Fibroblast of skin of left quadriceps (primary cell): ENCODE data around the gene KLK1.

Experiments used
- DNase-seq, 2 experiments: peaks; one replicate each; pipeline ENCODE4 v3.0.0-alpha.2; 2013; ENCODE audit warnings: low read depth in 2 of 2

KLK1 gene

DNA sequence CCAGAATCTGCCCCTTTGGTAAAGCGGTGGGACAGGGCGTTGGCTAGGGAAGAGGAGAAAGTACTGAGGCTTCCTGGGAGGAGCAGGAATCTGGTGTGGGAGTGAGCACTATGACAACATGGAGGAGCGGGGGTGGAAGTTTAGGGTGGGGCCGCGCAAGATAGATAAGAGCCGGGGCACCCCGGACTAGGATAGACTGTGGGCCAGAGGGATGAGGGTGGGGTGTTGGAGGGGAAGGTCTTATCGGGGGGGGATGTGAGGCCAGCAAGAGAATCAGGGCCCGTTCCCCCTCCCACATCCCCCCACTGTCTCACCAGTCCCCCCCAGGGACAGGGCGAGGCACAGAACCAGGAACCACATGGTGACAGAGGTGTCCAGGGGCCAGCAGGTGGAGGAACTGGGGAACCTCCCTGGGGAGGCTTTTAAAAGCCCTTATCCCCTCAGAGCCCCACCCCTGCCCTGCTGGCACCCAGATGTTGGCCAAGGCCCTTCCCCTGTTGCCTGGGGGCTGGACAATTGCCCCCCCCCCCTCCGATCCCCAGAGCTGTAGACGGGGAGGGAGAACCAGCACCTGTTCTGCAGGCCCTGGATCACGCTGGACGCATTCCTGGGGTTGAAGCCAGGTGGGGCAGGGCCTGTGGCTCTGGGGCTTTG lies at the start of gene KLK1:
Gene KLK1 (minus strand): TSS at position 399 of the 654 bp plus-strand sequence. CDS start 39 bp downstream, at position 360.
- no peak for DNase-seq

DNA sequence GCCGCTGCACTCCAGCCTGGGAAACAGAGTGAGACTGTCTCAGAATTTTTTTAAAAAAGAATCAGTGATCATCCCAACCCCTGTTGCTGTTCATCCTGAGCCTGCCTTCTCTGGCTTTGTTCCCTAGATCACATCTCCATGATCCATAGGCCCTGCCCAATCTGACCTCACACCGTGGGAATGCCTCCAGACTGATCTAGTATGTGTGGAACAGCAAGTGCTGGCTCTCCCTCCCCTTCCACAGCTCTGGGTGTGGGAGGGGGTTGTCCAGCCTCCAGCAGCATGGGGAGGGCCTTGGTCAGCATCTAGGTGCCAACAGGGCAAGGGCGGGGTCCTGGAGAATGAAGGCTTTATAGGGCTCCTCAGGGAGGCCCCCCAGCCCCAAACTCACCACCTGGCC lies 49.5 kb upstream of the KLK1 start, which contains the start of gene KLK2:
Gene KLK2 (plus strand): TSS at position 384 of the 400 bp plus-strand sequence. CDS start 35 bp downstream, outside the sequence.
- DNase-seq: no peak

DNA sequence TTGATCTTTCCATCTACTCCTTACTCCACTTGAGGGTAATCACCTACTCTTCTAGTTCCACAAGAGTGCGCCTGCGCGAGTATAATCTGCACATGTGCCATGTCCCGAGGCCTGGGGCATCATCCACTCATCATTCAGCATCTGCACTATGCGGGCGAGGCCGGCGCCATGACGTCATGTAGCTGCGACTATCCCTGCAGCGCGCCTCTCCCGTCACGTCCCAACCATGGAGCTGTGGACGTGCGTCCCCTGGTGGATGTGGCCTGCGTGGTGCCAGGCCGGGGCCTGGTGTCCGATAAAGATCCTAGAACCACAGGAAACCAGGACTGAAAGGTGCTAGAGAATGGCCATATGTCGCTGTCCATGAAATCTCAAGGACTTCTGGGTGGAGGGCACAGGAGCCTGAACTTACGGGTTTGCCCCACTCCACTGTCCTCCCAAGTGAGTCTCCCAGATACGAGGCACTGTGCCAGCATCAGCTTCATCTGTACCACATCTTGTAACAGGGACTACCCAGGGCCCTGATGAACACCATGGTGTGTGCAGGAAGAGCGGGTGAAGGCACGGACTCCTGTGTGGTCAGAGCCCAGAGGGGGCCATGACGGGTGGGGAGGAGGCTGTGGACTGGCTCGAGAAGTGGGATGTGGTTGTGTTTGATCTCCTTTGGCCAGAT lies 47.0 kb upstream of the KLK1 start:
- DNase-seq: no peak

DNA sequence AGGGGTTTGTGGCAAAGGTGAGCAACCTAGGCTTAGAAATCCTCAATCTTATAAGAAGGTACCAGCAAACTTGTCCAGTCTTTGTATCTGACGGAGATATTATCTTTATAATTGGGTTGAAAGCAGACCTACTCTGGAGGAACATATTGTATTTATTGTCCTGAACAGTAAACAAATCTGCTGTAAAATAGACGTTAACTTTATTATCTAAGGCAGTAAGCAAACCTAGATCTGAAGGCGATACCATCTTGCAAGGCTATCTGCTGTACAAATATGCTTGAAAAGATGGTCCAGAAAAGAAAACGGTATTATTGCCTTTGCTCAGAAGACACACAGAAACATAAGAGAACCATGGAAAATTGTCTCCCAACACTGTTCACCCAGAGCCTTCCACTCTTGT lies 45.9 kb upstream of the KLK1 start:
- DNase-seq: no peak

DNA sequence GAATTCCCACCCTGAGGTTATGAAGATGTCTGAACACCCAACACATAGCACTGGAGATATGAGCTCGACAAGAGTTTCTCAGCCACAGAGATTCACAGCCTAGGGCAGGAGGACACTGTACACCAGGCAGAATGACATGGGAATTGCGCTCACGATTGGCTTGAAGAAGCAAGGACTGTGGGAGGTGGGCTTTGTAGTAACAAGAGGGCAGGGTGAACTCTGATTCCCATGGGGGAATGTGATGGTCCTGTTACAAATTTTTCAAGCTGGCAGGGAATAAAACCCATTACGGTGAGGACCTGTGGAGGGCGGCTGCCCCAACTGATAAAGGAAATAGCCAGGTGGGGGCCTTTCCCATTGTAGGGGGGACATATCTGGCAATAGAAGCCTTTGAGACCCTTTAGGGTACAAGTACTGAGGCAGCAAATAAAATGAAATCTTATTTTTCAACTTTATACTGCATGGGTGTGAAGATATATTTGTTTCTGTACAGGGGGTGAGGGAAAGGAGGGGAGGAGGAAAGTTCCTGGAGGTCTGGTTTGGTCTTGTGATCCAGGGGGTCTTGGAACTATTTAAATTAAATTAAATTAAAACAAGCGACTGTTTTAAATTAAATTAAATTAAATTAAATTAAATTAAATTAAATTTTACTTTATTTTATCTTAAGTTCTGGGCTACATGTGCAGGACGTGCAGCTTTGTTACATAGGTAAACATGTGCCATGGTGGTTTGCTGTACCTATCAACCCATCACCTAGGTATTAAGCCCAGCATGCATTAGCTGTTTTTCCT lies 38.1 kb upstream of the KLK1 start:
- DNase-seq: no peak

DNA sequence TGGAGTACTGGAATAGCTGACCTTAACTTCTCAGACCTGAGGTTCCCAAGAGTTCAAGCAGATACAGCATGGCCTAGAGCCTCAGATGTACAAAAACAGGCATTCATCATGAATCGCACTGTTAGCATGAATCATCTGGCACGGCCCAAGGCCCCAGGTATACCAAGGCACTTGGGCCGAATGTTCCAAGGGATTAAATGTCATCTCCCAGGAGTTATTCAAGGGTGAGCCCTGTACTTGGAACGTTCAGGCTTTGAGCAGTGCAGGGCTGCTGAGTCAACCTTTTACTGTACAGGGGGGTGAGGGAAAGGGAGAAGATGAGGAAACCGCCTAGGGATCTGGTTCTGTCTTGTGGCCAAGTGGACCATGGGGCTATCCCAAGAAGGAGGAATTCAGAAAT lies 37.4 kb upstream of the KLK1 start:
- DNase-seq: no peak

DNA sequence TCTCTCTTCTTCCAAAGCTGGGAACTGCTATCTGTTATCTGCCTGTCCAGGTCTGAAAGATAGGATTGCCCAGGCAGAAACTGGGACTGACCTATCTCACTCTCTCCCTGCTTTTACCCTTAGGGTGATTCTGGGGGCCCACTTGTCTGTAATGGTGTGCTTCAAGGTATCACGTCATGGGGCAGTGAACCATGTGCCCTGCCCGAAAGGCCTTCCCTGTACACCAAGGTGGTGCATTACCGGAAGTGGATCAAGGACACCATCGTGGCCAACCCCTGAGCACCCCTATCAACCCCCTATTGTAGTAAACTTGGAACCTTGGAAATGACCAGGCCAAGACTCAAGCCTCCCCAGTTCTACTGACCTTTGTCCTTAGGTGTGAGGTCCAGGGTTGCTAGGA lies 36.3 kb upstream of the KLK1 start:
- no peak for DNase-seq

DNA sequence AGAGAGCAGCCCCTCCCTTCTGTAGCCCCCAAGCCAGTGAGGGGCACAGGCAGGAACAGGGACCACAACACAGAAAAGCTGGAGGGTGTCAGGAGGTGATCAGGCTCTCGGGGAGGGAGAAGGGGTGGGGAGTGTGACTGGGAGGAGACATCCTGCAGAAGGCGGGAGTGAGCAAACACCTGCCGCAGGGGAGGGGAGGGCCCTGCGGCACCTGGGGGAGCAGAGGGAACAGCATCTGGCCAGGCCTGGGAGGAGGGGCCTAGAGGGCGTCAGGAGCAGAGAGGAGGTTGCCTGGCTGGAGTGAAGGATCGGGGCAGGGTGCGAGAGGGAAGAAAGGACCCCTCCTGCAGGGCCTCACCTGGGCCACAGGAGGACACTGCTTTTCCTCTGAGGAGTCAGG lies 35.3 kb upstream of the KLK1 start:
- no peak for DNase-seq

DNA sequence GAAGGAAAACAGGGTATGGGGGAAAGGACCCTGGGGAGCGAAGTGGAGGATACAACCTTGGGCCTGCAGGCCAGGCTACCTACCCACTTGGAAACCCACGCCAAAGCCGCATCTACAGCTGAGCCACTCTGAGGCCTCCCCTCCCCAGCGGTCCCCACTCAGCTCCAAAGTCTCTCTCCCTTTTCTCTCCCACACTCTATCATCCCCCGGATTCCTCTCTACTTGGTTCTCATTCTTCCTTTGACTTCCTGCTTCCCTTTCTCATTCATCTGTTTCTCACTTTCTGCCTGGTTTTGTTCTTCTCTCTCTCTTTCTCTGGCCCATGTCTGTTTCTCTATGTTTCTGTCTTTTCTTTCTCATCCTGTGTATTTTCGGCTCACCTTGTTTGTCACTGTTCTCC lies 33.8 kb upstream of the KLK1 start:
- DNase-seq: no peak

DNA sequence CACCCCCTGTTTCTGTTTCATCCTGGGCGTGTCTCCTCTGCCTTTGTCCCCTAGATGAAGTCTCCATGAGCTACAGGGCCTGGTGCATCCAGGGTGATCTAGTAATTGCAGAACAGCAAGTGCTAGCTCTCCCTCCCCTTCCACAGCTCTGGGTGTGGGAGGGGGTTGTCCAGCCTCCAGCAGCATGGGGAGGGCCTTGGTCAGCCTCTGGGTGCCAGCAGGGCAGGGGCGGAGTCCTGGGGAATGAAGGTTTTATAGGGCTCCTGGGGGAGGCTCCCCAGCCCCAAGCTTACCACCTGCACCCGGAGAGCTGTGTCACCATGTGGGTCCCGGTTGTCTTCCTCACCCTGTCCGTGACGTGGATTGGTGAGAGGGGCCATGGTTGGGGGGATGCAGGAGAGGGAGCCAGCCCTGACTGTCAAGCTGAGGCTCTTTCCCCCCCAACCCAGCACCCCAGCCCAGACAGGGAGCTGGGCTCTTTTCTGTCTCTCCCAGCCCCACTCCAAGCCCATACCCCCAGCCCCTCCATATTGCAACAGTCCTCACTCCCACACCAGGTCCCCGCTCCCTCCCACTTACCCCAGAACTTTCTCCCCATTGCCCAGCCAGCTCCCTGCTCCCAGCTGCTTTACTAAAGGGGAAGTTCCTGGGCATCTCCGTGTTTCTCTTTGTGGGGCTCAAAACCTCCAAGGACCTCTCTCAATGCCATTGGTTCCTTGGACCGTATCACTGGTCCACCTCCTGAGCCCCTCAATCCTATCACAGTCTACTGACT lies 31.2 kb upstream of the KLK1 start, which contains the start of gene KLK3:
Gene KLK3 (plus strand): TSS at position 280 of the 775 bp plus-strand sequence. CDS start 41 bp downstream, at position 321.
- no peak for DNase-seq

DNA sequence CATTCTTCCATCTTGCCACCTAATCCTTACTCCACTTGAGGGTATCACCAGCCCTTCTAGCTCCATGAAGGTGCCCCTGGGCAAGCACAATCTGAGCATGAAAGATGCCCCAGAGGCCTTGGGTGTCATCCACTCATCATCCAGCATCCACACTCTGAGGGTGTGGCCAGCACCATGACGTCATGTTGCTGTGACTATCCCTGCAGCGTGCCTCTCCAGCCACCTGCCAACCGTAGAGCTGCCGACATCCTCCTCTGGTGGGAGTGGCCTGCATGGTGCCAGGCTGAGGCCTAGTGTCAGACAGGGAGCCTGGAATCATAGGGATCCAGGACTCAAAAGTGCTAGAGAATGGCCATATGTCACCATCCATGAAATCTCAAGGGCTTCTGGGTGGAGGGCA lies 28.0 kb upstream of the KLK1 start:
- DNase-seq: no peak

DNA sequence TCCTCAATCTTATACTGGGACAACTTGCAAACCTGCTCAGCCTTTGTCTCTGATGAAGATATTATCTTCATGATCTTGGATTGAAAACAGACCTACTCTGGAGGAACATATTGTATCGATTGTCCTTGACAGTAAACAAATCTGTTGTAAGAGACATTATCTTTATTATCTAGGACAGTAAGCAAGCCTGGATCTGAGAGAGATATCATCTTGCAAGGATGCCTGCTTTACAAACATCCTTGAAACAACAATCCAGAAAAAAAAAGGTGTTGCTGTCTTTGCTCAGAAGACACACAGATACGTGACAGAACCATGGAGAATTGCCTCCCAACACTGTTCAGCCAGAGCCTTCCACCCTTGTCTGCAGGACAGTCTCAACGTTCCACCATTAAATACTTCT lies 27.2 kb upstream of the KLK1 start:
- DNase-seq: no peak

DNA sequence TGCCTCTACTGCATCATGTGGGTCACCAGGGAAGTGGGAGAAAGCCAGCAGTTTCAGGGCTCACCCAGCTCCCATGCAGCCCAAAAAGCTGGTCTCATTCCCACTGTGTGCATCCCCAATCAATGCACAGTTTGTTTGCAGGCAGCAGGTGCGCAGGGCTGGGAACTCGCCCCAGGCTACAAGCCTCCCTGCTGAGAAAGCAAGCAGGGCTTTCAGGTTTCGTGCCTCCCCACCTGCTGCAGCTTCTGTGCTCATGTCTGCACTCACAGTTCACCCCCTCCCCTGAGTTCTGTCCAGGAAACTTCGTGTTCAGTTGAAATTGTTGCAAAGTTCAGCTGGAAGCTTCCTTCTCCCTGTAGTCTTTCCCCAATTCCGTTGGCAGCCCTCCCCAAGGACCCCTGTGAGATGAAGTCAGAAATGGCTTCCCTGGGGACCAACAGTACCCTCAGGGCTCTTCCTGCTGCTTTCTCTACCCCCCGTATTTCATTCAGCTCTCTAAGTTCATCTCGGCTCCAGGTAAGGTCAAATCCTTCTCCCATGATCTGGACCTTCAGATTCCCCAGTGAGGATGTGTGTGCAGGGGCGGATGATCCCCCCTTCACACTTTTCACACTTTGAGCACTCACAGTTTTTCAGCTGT lies 20.8 kb upstream of the KLK1 start:
- no peak for DNase-seq

DNA sequence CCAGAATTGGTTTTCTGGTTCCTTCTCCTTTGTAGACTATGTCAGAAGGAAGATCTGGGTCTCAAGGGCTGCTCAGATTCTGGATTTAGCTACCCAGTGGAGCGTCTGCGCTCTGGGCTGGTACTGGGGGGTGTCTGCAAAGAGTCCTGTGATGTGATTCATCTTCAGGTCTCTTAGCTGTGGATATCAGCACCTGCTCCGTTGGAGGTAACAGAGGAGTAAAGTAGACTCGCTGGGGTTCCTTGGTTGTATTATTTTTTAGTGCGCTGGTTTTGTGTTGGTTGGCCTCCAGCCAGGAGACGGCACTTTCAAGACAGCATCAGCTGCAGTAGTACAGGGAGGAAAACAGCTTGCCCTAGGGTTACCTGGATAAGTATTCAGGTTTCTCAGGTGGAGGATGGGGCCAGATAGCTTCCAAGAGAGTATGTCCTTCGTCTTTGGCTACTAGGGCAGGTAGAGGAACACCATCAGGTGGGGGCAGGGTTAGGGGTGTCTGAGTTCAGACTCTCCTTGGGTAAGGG lies 20.2 kb upstream of the KLK1 start:
- no peak for DNase-seq

DNA sequence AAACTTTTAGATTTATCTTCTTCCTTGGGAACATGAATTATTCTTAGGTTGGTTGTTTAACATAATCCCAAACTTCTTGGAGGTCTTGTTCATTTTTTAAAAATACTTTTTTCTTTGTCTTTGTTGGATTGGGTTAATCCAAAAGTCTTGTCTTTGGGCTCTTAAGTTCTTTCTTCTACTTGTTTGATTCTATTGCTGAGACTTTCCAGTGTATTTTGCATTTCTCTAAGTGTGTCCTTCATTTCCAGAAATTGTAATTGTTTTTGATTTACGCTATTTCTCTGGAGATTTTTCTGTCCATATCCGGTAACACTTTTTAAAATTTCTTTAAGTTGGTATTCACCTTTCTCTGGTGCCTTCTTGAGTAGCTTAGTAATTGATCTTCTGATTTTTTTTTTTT lies 19.6 kb upstream of the KLK1 start:
- DNase-seq: no peak

DNA sequence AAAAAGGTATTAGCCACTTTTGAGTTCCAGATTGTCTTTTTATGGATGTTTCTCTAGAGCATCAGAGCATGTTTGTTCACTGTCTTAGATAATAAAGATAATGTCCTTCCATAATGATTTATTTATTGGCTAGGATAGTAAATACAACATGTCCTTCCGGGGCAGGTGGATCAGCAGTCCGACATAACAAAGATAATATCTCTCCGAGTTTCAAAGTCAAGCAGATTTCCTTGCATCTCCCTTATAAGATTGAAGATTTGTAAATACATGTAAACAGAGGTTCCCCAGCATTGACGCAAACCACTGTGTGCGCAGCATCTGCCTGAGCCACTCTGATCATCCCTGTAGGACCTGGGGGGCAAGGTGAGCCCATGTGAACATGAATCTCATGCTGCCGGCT lies 18.5 kb upstream of the KLK1 start:
- no peak for DNase-seq

DNA sequence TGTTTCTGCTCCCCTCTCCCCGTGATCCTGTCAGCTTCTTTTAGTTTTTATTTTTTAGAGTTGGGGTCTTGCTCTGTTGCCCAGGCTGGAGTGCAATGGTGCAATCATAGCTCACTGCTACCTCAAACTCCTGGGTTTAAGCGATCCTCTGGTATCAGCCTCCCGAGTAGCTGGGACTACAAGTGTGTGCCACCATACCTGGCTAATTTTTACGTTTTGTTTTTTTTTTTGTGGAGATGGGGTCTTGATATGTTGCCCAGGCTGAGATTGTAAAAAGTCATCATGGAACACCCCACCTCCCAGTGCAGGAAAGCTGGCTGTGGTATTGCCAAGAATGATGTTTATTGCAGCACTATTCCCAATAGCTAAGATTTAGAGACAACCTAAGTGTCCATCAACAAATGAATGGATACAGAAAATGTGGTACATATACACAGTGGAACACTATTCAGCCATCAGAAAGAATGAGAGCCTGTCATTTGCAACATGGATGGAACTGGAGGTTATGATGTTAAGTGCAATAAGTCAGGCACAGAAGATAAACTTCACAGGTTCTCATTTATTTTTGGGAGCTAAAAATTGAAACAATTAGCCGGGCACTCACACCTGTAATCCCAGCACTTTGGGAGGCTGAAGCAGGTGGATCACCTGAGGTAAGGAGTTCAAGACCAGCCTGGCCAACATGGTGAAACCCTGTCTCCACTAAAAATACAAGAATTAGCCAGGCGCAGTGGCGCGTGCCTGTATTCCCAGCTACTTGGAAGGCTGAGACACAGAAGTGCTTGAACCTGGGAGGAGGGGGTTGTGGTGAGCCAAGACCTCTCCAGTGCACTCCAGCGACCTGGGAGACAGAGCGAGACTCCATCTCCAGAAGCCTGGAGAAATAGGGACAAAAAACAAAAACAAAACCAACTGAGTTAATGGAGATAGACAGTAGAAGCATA lies 16.4 kb upstream of the KLK1 start:
- no peak for DNase-seq

DNA sequence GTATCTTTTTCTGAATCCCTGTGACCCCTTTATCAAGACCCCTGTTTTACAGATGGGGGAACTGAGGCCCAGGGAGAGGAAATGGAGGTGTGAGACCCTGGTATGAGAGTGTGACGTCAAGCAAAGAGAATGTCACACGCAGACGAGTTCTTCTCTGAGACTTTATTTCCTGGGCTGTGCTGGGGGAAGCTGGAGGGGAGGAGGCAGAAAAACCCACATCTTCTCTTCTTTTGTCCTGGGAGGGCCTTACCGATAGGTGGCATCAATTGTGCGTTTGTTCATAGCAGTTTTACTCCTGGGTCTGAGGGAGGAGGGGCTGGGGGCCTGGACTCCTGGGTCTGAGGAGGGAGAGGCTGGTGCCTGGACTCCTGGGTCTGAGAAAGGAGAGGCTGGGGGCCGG lies 14.7 kb upstream of the KLK1 start:
- DNase-seq: no peak

DNA sequence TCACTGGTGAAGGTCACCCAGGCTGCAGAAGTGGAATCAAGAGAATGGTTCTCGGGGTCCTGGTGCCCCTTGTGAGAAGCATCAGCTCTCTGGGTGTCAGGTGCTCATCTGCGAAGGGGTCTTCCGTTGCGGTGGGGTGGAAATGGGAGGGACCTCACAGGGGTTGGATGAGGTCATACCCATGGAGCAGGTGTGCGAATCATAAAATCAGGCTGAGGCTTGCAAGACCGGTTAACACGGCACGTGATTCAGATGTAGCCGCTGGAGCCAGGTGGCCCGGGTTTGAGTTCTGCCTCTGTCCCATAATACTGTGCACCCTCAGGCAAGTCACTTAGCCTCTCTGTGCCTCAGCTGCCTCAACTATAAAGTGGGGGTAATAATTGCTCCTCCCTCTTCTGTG lies 13.7 kb upstream of the KLK1 start:
- no peak for DNase-seq
